Measurements from ENCODE around the gene CTTNBP2NL.
"Not testable (repeated sequence)": the region's sequence is repeated elsewhere in the genome, so short reads cannot be mapped to it uniquely, and the experiment has no call there.

CTTNBP2NL gene

DNA sequence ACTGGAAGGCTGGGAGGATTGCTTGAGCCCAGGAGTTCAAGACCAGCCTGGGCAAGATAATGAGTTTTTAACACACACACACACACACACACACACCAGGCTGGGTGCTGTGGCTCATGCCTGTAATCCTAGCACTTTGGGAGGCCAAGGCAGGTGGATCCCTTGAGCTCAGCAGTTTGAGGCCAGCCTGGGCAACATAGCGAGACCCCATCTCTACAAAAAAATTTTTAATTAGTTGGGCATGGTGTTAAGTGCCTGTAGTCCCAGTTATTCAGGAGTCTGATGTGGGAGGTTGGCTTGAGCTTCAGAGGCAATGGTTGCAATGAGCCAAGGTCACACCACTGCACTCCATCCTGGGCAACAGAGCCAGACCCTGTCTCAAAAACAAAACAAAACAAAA, 90.0 kb downstream of the CTTNBP2NL start:
- not testable (repeated sequence) for H3K9me3 Mint-ChIP-seq; DNase-seq; H3K4me3 Mint-ChIP-seq; H3K27ac Mint-ChIP-seq; H3K4me1 Mint-ChIP-seq (ENCODE audit: low read depth); H3K36me3 Mint-ChIP-seq (ENCODE audit: low read depth)
- peaks cover 19% of the 10 kb centered on the region for H3K27me3 Mint-ChIP-seq

DNA sequence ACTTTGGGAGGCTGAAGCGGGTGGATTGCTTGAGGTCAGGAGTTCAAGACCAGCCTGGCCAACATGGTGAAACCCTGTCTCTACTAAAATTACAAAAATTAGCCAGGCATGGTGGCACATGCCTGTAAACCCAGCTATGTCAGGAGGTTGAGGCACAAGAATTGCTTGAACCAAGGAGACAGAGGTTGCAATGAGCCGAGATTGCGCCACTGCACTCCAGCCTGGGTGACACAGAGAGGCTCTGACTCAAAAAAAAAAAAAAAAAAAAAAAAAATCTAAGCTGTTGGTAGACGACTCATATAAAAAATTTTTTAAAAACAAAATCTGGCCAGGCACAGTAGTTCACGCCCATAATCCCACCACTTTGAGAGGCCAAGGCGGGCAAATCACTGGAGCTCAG, 91.7 kb downstream of the CTTNBP2NL start:
- not testable (repeated sequence) for H3K4me3 Mint-ChIP-seq; DNase-seq; H3K27ac Mint-ChIP-seq; H3K9me3 Mint-ChIP-seq; H3K36me3 Mint-ChIP-seq (ENCODE audit: low read depth); H3K4me1 Mint-ChIP-seq (ENCODE audit: low read depth)
- peaks cover 14% of the 10 kb centered on the region for H3K27me3 Mint-ChIP-seq

DNA sequence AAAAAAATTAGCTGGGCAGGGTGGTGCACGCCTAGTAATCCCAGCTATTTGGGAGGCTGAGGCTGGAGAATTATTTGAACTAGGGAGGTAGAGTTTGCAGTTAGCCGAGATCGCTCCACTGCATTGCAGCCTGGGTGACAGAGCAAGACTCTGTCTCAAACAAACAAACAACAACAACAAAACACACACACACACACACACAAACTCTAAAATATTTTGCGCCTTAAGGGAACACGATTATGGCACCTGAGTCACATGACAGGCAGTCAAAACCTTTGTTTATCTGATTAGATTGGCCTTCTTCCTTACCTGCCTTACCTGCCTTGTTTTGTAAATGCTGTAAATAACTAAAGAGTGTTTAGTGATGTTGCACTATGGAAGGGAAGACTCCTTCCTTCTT, 92.1 kb downstream of the CTTNBP2NL start:
- no peaks in the 10 kb centered on the region for H3K9me3 Mint-ChIP-seq
- H3K36me3 Mint-ChIP-seq (ENCODE audit: low read depth) = no peaks in the 10 kb centered on the region
- peaks cover 14% of the 10 kb centered on the region for H3K27me3 Mint-ChIP-seq
- no peak overlapping the region for H3K27ac Mint-ChIP-seq
- no peak overlapping the region for H3K4me3 Mint-ChIP-seq
- no peak for DNase-seq
- peaks cover 1% of the 10 kb centered on the region for H3K4me1 Mint-ChIP-seq (ENCODE audit: low read depth)

DNA sequence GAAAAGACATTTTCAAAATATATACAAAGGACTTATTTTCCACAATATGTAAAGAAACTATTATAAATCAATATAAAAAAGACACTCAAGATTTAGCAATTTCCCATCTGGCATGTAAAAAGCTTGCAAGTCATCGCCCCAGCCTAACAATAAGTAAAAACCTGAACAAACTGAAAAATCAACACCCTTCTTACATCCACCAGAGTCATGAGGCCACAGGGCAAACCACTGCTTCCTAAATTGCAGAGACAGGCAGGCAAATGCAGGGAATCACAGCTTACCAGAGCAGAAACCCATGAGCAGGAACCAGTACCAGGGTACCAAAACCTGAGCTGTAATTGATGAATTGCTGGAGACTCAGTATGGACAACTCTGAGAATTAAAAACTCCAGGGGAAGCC, 96.1 kb downstream of the CTTNBP2NL start:
- no peak for DNase-seq
- peaks cover 33% of the 10 kb centered on the region for H3K27me3 Mint-ChIP-seq

DNA sequence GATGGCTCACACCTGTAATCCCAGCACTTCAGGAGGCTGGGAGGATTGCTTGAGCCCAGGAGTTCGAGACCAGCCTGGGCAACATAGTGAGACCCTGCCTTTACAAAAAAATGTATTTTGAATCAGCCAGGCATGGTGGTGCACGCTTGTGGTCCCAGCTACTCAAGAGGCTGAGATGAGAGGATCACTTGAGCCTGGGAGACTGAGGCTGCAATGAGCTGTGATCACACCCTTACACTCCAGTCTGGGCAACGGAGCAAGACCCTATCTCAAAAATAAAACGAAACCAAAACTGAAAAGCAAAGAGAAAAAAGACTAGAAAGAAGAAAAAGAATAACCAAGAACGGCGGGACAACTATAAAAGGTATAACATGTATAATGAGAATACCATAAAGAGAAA, 97.3 kb downstream of the CTTNBP2NL start:
- Mint-ChIP-seq H3K27me3 (peaks cover 42% of the 10 kb centered on the region), H3K4me1 (ENCODE audit: low read depth) (no peaks in the 10 kb centered on the region), H3K4me3 (no peak overlapping the region), H3K27ac (no peak overlapping the region), H3K9me3 (no peaks in the 10 kb centered on the region), H3K36me3 (ENCODE audit: low read depth) (no peaks in the 10 kb centered on the region)
- DNase-seq = no peak

More for the DNA sequence above, 96.1 kb downstream of the CTTNBP2NL start:
- no peaks in the 10 kb centered on the region for H3K4me1 Mint-ChIP-seq (ENCODE audit: low read depth)
- no peaks in the 10 kb centered on the region for H3K36me3 Mint-ChIP-seq (ENCODE audit: low read depth)
- no peaks in the 10 kb centered on the region for H3K9me3 Mint-ChIP-seq
- H3K27ac Mint-ChIP-seq = no peak overlapping the region
- no peak overlapping the region for H3K4me3 Mint-ChIP-seq

DNA sequence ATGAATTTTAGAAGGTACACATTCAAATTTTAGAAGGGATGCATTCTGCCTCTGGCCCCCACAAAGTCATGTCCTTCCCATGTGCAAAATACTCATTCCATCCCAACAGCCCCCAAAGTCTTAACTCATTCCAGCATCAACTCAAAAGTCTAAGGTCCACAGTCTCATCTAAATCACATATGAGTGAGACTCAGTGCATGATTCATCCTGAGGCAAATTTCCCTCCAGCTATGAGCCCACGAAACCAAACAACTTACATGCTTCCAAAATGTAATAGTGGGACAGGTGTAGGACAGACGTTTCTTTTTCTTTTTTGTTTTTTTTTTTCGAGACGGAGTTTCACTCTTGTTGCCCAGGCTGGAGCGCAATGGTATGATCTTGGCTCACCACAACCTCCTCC, 100.3 kb downstream of the CTTNBP2NL start:
- Mint-ChIP-seq H3K9me3 (no peaks in the 10 kb centered on the region), H3K36me3 (ENCODE audit: low read depth) (no peaks in the 10 kb centered on the region), H3K4me3 (no peak overlapping the region), H3K27ac (no peak overlapping the region), H3K4me1 (ENCODE audit: low read depth) (no peaks in the 10 kb centered on the region), H3K27me3 (peaks cover 53% of the 10 kb centered on the region)
- no peak for DNase-seq

DNA sequence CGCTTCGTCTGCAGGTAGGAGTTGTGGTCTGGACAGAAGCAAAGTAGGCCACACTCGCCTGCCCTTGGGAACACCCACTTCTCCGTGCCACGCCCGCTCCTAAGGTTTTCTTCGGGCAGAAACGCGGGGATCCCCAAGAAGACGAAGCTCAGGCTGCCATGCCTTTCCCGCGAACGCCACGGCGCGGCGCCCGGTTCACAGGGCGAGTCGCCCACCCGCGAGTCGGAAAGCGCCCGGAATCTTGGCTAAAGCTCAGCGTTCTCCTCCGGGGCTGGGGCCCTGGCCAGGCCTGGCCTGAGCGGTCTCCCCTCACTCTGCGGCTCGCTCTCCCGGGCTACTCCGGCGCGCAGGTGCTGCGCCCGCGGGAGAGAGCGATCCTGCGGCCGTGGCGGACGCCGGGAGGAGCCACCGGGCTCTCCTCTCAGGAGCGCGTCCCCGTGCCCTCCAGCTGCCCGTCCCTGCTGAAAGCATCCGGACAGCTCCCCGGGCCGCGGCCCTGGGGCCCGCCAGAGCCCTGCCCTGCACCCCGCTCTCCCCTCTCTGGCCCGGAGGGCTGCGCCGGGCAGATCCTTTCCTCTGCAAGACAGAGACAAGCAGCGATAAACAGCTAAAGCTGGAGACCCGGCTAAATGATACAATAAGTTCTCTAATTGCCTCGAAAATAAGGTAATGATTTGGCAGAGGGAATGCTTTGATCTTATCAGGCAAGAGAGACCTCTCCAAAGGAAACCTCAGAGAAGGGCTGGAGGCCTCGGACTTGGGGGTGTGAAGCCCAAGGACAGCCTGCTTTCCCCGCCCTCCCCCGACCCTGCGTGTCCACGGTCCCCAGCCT, 106.0 kb downstream of the CTTNBP2NL start:
- Mint-ChIP-seq H3K4me3 (peak overlapping the region; percentile 53), H3K9me3 (no peaks in the 10 kb centered on the region), H3K36me3 (ENCODE audit: low read depth) (no peaks in the 10 kb centered on the region), H3K27me3 (peaks cover 76% of the 10 kb centered on the region), H3K4me1 (ENCODE audit: low read depth) (peaks cover 10% of the 10 kb centered on the region), H3K27ac (no peak overlapping the region)
- peak; percentile 76 for DNase-seq

DNA sequence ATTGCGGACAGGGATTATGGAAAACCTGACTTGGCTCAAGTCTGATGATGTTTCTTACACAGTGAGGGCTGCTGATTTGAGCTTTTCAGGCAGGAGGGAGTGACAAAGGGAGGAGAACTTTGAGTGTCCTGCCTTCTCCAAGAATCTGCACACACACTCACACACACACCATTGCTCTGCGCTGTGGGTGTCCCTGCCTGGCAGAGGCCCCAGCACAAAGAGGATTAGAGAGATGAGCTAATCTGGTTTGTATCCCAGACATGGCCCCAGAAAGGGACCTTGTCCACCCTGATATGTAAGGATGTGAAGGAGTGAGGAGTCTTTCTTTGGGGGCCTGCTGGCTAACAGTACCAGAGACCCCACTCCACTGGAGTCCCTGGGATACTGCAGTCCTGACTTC, 106.8 kb downstream of the CTTNBP2NL start:
- Mint-ChIP-seq H3K27me3 (peaks cover 74% of the 10 kb centered on the region), H3K27ac (no peak overlapping the region), H3K9me3 (no peaks in the 10 kb centered on the region), H3K4me1 (ENCODE audit: low read depth) (peaks cover 14% of the 10 kb centered on the region), H3K36me3 (ENCODE audit: low read depth) (no peaks in the 10 kb centered on the region), H3K4me3 (peak overlapping the region; percentile 48)
- no peak for DNase-seq

DNA sequence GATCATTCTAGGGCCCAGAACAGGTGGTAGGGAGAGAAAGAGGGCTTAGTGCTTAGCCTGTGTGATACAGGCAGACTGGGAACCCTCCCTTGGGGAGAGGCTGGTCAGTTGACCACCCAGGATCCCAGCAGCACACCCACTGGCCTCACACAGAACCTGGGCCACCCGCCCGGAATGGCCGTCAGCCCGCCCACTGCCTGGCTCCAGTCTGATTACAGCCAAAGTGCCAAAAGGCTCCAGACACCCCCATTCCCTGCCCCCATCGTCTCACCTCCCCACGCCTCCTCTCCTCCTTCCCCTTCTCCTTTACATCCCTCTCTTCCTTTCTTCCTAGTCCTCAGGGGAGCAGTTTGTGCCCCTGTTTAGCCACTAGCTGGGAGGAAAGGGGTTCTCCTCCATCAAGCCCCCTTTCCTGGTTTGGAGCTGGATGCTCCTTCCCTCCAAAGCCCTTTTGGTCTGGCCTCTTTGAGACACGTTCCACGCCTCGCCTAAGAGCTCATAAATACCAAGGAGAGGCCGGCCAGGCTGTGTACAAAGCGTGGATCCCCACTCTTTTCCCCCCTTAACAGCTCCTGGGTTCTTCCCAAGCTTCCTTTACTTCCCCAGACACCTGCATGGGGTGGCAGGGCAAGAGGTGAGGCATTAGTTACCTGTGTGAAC, 108.1 kb downstream of the CTTNBP2NL start:
- DNase-seq = no peak
- H3K4me3 Mint-ChIP-seq = no peak overlapping the region
- no peaks in the 10 kb centered on the region for H3K9me3 Mint-ChIP-seq
- peaks cover 21% of the 10 kb centered on the region for H3K4me1 Mint-ChIP-seq (ENCODE audit: low read depth)
- no peak overlapping the region for H3K27ac Mint-ChIP-seq
- peaks cover 67% of the 10 kb centered on the region for H3K27me3 Mint-ChIP-seq
- H3K36me3 Mint-ChIP-seq (ENCODE audit: low read depth) = no peaks in the 10 kb centered on the region

DNA sequence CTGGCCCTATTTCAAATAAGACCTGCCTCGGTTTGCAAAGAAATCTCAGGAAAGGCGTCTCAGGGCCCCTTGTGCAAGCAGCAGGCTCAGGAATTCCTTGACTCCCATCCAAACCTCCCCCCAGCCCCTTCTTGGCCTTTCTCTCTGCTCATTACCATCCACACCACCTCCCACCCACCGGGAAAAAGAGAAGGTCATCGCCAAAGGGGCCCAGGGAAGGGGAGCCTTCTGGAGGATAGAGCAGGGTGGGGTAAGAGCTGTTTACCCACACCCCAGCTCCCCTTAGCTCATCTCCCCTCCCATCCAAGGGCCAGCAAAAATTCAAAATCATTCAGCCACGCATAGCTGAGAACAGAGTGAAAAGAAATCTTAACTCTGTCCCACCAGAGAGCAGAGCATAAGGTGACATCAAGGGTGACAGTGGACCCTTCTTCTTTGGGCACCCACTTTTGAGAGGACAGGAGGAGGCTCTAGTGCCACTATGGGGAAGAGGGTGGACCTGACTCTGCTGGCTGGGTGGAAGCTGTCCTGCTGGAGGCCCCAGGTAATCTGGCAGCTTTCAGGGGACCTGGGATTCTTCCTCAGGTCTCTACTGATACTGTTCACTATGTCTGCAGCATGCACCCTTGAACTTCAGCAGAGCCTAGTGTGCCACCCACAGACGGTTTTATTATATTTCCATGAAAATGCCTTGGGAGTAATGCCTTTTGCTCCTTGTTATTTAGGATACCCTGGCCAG, 108.8 kb downstream of the CTTNBP2NL start:
- peaks cover 21% of the 10 kb centered on the region for H3K4me1 Mint-ChIP-seq (ENCODE audit: low read depth)

DNA sequence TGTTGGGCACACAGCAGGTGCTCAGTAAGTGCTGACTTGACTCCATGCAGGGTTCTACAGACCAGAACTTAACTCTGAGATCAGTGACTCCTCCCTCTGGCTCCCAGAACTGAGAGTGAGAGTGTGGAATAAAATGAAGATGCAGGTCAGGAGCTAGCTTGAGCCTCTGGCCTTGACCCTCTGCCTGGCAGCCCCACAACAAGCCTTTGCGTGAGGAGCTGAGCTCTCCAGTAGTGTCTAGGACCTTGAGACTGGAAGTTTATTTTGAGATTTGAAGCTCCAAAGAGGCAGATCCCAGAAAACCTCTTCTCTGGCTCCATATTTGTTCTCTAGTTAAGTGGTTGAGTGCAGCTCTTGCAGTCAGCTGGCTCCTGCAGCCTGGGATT, 109.4 kb downstream of the CTTNBP2NL start:
- DNase-seq = no peak
- H3K4me3 Mint-ChIP-seq = no peak overlapping the region
- no peaks in the 10 kb centered on the region for H3K9me3 Mint-ChIP-seq
- H3K4me1 Mint-ChIP-seq (ENCODE audit: low read depth) = peaks cover 21% of the 10 kb centered on the region
- no peaks in the 10 kb centered on the region for H3K36me3 Mint-ChIP-seq (ENCODE audit: low read depth)
- no peak overlapping the region for H3K27ac Mint-ChIP-seq
- H3K27me3 Mint-ChIP-seq = peaks cover 70% of the 10 kb centered on the region

More for the DNA sequence above, 108.8 kb downstream of the CTTNBP2NL start:
- Mint-ChIP-seq H3K27me3 (peaks cover 68% of the 10 kb centered on the region), H3K4me3 (no peak overlapping the region), H3K36me3 (ENCODE audit: low read depth) (no peaks in the 10 kb centered on the region), H3K9me3 (no peaks in the 10 kb centered on the region), H3K27ac (no peak overlapping the region)
- no peak for DNase-seq

DNA sequence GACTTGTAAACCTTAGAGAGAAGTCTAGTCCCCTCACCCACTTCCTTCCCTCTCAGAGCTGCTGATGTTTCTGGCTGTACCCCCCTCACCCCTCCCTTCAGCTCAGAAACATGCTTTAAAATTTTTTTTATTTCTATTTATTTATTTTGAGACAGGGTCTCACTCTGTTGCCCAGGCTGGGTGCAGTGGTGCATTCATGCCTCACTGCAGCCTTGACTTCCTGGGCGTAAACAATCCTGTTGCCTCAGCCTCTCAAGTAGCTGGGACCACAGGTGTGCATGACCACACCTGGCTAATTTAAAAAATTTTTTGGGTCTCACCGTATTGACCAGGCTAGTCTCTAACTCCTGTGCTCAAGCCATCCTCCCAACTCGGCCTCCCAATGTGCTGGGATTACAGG, 109.9 kb downstream of the CTTNBP2NL start:
- Mint-ChIP-seq H3K27ac (no peak overlapping the region), H3K9me3 (no peaks in the 10 kb centered on the region), H3K4me1 (ENCODE audit: low read depth) (peaks cover 21% of the 10 kb centered on the region), H3K27me3 (peaks cover 73% of the 10 kb centered on the region), H3K4me3 (no peak overlapping the region), H3K36me3 (ENCODE audit: low read depth) (no peaks in the 10 kb centered on the region)
- DNase-seq = no peak

DNA sequence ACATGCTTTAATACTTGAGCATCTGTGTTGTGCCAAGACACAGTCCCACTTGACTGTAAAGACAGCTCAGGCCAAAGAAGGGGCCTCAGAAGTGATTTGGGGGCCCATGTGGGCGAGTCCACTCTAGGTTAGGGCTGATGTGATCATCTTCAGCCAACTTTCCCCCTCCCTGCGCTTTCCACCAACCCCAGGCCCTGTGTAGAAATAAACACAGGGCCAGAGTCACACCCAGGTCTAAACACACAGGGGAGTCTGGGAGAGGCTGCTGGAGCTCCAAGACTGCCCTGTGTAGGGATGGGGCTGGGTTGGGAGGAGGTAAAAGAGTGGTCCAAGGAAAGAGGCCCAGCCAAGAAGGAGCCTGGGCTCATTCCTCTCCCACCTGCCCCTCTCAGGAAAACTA, 110.3 kb downstream of the CTTNBP2NL start:
- no peaks in the 10 kb centered on the region for H3K9me3 Mint-ChIP-seq
- H3K27me3 Mint-ChIP-seq = peaks cover 69% of the 10 kb centered on the region
- H3K4me3 Mint-ChIP-seq = no peak overlapping the region
- peaks cover 21% of the 10 kb centered on the region for H3K4me1 Mint-ChIP-seq (ENCODE audit: low read depth)
- no peak overlapping the region for H3K27ac Mint-ChIP-seq
- no peak for DNase-seq
- no peaks in the 10 kb centered on the region for H3K36me3 Mint-ChIP-seq (ENCODE audit: low read depth)

DNA sequence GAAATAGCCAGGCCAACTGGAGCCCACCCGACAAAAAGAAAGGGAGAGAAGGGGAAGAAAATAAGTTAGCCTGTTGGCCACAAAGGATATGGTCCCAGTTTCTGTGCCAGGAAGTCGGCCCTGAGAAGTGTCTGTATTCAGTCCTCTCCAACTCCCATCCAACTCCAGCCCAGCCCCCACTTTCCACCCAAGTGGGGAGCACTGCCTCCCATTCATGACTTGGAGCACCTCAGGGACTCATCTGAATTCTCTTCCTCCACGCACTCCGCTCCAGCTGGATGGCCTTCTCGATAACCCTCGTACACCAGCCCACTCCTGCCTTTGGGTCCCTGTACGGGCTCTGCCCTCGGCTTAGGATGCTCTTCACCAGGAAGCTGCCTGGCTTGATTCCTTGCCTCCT, 110.7 kb downstream of the CTTNBP2NL start:
- Mint-ChIP-seq H3K27ac (no peak overlapping the region), H3K27me3 (peaks cover 65% of the 10 kb centered on the region), H3K4me3 (no peak overlapping the region)

DNA sequence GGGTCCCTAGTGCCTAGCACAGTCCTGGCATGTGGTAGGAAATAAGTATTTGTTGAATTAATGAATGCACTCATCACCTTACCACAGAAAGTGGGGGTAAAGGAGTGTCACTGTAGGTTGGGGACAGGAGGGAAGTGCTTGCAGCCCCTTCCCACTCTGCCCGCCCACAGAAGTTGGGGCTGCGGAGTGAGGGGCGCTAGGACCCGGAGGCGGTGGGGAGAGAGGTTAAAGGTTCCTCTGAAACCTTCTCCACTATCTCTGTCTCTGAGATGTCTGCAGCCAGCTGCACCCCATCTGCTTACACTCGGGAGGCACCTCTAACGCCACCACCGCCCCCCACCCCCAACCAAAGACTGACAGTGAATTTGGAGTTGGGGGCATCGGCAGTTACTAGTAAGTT, 111.3 kb downstream of the CTTNBP2NL start:
- Mint-ChIP-seq H3K36me3 (ENCODE audit: low read depth) (no peaks in the 10 kb centered on the region), H3K27ac (no peak overlapping the region), H3K27me3 (peaks cover 61% of the 10 kb centered on the region), H3K4me3 (peak overlapping the region; percentile 74), H3K4me1 (ENCODE audit: low read depth) (peaks cover 14% of the 10 kb centered on the region), H3K9me3 (no peaks in the 10 kb centered on the region)
- DNase-seq = no peak

More for the DNA sequence above, 110.7 kb downstream of the CTTNBP2NL start:
- Mint-ChIP-seq H3K36me3 (ENCODE audit: low read depth) (no peaks in the 10 kb centered on the region), H3K4me1 (ENCODE audit: low read depth) (peaks cover 17% of the 10 kb centered on the region), H3K9me3 (no peaks in the 10 kb centered on the region)
- DNase-seq = no peak

Measured in activated T-cell treated with anti-CD3 and anti-CD28 coated beads, Interleukin-2, amount 50 U/mL, for 24 hours (primary cell).